ENCODE results near the gene RTCA. TPM values are rescaled to one million over a fixed set of nuclear protein-coding genes. Genes with fewer than 3 reads are reported as not detected.

The RTCA gene
- 40.3 and 45.4 TPM in 2 replicates for total RNA-seq

DNA sequence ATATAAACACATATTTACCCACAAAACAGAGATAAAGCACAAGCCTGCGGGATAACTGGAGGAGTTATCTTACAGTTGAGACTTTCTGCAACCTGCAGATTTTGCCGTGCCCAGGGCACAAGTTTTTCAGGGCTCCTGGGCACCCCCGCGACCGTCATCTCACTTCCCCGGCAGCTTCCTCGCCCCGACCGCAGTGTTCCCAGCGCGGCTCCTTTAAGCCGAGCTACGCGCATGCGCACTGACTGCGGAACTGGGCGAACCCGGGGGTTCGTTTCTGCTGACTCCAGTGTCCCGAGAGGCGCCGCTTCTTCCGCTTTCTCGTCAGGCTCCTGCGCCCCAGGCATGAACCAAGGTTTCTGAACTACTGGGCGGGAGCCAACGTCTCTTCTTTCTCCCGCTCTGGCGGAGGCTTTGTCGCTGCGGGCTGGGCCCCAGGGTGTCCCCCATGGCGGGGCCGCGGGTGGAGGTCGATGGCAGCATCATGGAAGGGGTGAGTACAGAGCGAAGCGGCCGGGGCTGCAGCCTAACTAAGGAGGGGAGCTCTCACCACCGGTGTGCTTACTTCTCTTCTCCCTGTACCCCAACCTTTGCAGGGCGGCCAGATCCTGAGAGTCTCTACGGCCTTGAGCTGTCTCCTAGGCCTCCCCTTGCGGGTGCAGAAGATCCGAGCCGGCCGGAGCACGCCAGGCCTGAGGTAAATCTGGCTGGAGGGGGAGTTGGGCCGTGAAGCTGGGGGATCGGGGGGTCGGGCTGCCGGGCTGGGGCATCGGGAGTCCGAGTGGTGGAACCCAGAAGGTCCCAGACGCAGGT is at the start of gene RTCA:
TSS of gene RTCA (plus strand) at position 286 of the 810 bp plus-strand sequence. CDS start at position 446, 160 bp downstream.

DNA sequence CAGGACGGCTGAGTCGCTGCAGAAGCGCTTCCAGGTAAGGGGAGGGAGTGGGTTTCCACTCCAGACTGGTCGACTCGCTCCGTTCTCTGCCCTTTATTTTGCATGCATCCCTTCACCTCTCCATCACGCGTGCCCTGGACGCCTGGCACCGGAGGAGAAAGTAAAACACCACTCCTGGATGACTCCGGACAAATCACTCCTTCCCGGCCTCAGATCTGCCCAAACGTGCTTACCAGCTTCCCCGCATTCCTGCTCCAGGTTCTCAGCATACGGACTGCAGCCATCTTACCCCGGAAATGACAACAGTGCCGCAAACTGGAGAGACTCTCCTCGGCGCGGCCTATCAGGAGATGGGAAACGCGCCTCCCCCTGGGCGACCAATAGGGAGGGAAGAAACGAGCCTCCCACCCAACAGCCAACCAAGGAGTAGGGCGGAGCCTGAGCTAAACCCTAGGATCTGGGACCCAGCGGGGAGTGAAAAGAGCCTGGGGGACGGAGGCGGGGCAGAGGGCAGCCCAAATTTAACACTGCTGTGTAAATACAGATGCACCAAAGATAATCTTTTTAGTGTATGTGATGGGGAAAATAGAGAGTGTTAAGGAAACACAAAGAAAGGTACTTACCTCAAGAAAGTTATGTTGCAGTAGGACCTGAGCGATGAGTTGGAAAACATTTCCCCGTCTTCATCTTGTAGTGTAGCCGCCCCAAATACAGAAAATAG is 16.3 kb upstream of the RTCA start, which contains the start of gene DBT:
TSS of gene DBT (minus strand) at position 298 of the 721 bp plus-strand sequence. CDS start at position 284, 14 bp downstream.

Other genes with a start within 250 kb of the RTCA start
- gene SASS6, start 133.3 kb upstream of the RTCA start, total RNA-seq = 1.9 and 2.0 TPM in 2 replicates
- gene TRMT13, start 133.1 kb upstream of the RTCA start, total RNA-seq = 9.6 and 15.1 TPM in 2 replicates
- 0.56 and 0.59 TPM in 2 replicates for gene LRRC39, start 88.0 kb upstream of the RTCA start, total RNA-seq
- 10.3 and 10.8 TPM in 2 replicates for gene DBT, start 16.4 kb upstream of the RTCA start, total RNA-seq
- 2.2 TPM in 2 replicates for gene CDC14A, start 86.3 kb downstream of the RTCA start, total RNA-seq

All from smooth muscle cell of the pulmonary artery (primary cell).